ENCODE measurements around the gene DIABLO. TPM values are rescaled to one million over a fixed set of nuclear protein-coding genes. Genes with fewer than 3 reads are reported as not detected.

Gene DIABLO
- polyA plus RNA-seq, 6 donors from 2014 or later: 38.0 to 61.1 (median 54.3) TPM

DNA sequence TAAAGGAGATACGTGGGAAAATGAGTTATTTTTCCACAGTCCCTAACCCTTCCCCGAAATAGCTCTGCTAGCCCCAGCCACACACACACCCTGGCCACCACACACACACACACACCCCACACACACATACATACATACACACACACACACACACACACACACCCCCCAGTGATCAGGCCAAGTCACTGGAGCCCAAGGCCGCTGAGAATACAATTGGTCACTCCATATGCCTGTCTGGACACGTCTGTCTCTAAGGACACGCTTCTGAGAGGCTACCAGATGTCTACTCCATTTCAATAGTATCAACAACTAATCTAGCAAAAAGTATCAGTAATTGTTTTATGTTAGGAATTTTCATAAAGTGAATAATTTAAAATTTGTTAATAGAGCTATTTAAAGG lies 13.0 kb upstream of the DIABLO start:
- Mint-ChIP-seq H3K9me3 (no peaks in the 10 kb centered on the region), H3K27me3 (no peaks in the 10 kb centered on the region), H3K36me3 (peaks cover 8 to 12% of the 10 kb centered on the region in 2 donors), H3K4me3 (no peak overlapping the region), H3K4me1 (peaks cover 0 to 4% (median 0%) of the 10 kb centered on the region in 3 donors), H3K27ac (peak overlapping the region in 1 of 6 donors; percentile 49)
- ATAC-seq (ENCODE audit: low read depth in 2 of 2) (no peak), DNase-seq (no peak)

DNA sequence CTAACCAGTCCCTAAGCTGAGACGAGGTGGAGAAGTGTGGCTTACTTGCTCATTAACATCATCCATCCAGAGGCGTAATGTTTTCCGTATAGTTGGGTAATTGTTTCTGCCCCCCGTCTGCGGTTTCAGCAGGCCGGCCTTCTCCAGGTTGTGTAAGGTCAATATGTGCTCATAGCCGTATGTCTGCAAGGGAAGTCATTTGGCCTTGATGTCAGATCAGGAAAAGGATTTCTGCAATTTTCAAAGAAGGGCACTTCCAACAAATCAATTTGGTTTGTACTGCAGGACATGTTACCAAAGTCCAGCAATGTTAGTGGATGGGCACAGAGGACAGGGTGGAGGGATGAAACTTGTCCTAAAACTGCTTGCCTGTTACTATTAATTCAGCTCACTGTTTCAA lies 9.9 kb upstream of the DIABLO start:
- Mint-ChIP-seq H3K9me3 (no peaks in the 10 kb centered on the region), H3K27ac (no peak overlapping the region), H3K4me1 (peaks cover 0 to 4% (median 0%) of the 10 kb centered on the region in 3 donors), H3K4me3 (no peak overlapping the region), H3K27me3 (no peaks in the 10 kb centered on the region), H3K36me3 (peaks cover 8 to 20% of the 10 kb centered on the region in 2 donors)
- DNase-seq (no peak), ATAC-seq (ENCODE audit: low read depth in 2 of 2) (no peak)

DNA sequence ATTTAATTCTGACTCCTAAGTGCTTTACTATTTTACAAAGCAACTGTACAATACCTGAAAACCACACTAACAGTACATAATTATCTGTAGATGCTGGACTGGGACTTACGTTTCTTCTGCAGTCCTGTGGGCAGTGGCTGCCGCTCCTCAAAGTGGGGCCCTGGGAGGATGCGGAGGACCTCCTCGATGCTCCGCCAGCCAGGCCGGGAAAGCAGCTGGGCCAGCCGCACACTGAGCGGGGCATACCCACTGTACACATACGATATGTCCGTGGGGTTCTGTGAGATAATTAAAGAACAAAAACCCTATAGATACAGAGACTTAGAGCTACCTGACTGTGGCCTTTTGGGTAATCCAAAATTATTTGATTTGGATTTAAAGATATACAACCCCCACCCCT lies 6.8 kb upstream of the DIABLO start:
- Mint-ChIP-seq H3K9me3 (no peaks in the 10 kb centered on the region), H3K27ac (no peak overlapping the region), H3K4me3 (no peak overlapping the region), H3K27me3 (no peaks in the 10 kb centered on the region), H3K4me1 (peaks cover 0 to 4% (median 0%) of the 10 kb centered on the region in 3 donors), H3K36me3 (peaks cover 8 to 14% of the 10 kb centered on the region in 2 donors)
- DNase-seq (no peak), ATAC-seq (ENCODE audit: low read depth in 2 of 2) (no peak)

DNA sequence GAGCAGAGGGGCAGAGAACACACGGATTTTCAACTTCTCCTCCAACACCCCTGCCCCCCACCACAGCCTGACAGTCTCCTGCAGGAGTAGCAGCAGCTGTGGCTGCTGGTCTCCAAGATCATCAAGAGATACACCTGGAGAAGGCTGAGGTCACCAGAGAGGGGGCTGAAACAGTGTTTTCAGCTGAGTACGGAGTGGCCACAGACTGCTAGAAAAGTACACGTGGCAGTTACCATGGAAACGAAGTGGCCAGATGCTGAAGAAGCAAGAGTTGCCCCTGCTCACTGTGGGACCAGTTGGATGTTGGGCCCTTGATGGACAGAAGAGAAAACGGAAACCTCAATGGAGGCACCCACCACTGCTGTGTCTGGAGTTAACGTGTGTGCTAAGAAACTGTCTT lies 4.9 kb upstream of the DIABLO start:
- H3K9me3 Mint-ChIP-seq: no peaks in the 10 kb centered on the region
- no peaks in the 10 kb centered on the region for H3K27me3 Mint-ChIP-seq
- no peak overlapping the region for H3K4me3 Mint-ChIP-seq
- H3K27ac Mint-ChIP-seq: no peak overlapping the region
- DNase-seq (no peak), ATAC-seq (ENCODE audit: low read depth in 2 of 2) (no peak)
- peaks cover 7 to 8% (median 8%) of the 10 kb centered on the region in 3 donors for H3K4me1 Mint-ChIP-seq
- H3K36me3 Mint-ChIP-seq: peaks cover 8 to 13% of the 10 kb centered on the region in 2 donors

DNA sequence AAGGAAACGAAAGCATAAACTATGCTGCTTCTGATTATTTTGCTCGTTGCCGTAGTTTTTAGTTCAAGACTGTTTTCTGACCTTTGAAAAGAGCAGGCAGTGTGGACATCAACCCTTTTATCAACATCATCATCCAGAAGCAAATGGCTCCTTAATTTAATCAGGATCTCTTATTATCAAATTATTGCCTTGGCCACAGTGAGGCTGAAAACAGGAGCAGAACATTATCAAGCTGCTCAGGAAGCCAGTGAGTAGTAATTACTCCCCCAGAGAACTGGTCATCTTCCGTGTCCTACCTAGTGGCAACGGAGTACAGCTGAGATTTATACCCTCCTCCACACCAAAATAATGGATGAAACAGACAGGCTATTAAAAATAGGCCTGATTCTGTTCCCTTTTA lies 2.2 kb upstream of the DIABLO start:
- Mint-ChIP-seq H3K4me1 (peaks cover 17 to 25% (median 18%) of the 10 kb centered on the region in 3 donors), H3K36me3 (peaks cover 0 to 12% of the 10 kb centered on the region in 2 donors), H3K4me3 (peak overlapping the region in 4 of 8 donors; percentile 0 to 88 (median 34)), H3K9me3 (no peaks in the 10 kb centered on the region), H3K27ac (no peak overlapping the region), H3K27me3 (no peaks in the 10 kb centered on the region)
- no peak for DNase-seq
- ATAC-seq (ENCODE audit: low read depth in 2 of 2): no peak

DNA sequence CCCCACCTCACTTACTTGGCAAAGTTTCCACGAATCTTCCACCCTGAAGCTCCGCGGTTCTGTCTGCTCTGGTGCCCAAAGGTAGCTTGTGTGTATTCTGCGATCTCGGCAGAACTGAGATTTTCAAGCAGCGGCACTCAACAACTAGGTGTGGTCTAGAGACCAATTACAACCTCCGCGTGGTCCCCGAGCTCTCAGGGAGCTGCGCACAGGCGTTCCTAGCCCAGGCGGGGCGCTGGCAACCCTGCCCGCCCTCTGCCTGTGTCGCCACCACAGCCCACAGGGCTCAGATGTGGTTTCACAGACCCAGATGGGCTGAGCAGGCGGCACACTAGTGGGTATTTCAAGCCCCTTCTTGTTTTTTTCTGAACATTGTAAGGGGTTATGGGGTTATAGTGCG lies 1.5 kb upstream of the DIABLO start:
- ATAC-seq (ENCODE audit: low read depth in 2 of 2): no peak
- Mint-ChIP-seq H3K4me1 (peaks cover 17 to 25% (median 23%) of the 10 kb centered on the region in 3 donors), H3K27me3 (no peaks in the 10 kb centered on the region), H3K36me3 (peaks cover 0 to 9% of the 10 kb centered on the region in 2 donors), H3K4me3 (peak overlapping the region in 7 of 8 donors; percentile 44 to 92 (median 75)), H3K9me3 (no peaks in the 10 kb centered on the region), H3K27ac (peak overlapping the region in 3 of 6 donors; percentile 49 to 92 (median 70))
- no peak for DNase-seq

DNA sequence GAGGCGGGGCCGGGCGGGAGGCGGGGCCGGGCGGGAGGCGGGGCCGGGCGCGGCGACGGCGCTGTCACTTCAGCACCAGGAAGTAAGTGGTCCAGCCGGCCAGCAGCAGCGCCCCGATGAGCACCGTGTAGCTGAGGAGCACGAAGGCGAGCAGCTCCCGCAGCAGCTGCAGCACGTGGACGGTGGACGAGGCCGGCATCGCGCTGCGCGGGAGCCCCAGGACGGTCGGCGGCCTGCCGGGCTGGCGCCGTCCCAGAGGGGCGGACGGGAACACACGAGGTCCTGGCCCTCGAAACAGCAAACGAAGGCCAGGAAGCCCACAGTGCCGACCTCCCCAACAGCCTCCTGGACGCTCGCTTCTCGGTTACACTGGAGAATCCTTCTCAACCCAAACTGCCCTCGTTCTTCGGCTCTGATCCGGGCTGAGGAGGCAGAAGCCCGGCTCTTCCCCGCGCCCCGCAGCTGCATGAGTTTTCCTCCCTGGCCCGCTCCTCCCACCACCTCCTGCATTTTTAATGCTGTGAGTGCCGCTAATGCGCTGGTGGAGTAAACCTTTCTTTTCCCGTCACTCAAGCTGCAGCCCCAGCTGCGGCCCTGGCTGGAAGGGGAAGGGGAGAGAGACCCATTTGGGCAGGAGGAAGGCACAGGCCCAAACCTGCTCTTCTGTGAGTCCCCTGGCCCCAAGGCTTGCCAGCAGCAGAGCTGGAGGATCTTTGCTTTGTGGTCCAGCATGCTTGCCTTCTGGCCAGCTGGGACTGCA lies 694 bp upstream of the DIABLO start:
- Mint-ChIP-seq H3K4me3 (peak overlapping the region; percentile 40 to 94 (median 92)), H3K9me3 (no peaks in the 10 kb centered on the region), H3K27ac (peak overlapping the region in 3 of 6 donors; percentile 42 to 96 (median 92)), H3K36me3 (peaks cover 0 to 5% of the 10 kb centered on the region in 2 donors), H3K27me3 (no peaks in the 10 kb centered on the region), H3K4me1 (peaks cover 17 to 26% (median 25%) of the 10 kb centered on the region in 3 donors)
- ATAC-seq (ENCODE audit: low read depth in 2 of 2) (no peak), DNase-seq (no peak)

DNA sequence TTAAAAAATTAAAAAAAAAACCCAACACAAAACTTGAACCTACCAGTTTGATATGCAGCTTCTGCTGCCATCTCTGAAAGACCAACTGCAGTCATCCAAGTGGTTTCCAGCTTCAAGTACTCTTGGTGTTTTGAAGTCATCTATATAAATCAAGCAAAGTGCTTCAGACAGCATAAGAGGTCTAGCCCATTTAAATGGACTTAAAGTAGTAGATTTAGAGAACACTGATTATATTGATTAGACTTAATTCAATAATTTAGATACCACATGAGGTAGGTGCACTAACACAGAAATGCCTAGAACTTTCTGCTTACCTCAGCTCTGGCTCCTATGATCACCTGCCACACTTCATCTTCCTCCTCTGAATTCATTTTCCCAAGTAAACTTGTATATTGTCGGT lies 9.4 kb downstream of the DIABLO start:
- no peak for ATAC-seq (ENCODE audit: low read depth in 2 of 2)
- H3K36me3 Mint-ChIP-seq: peaks cover 14 to 21% of the 10 kb centered on the region in 2 donors
- H3K27me3 Mint-ChIP-seq: no peaks in the 10 kb centered on the region
- no peak overlapping the region for H3K4me3 Mint-ChIP-seq
- no peak overlapping the region for H3K27ac Mint-ChIP-seq
- H3K9me3 Mint-ChIP-seq: no peaks in the 10 kb centered on the region
- H3K4me1 Mint-ChIP-seq: peaks cover 3 to 8% (median 7%) of the 10 kb centered on the region in 3 donors
- no peak for DNase-seq

DNA sequence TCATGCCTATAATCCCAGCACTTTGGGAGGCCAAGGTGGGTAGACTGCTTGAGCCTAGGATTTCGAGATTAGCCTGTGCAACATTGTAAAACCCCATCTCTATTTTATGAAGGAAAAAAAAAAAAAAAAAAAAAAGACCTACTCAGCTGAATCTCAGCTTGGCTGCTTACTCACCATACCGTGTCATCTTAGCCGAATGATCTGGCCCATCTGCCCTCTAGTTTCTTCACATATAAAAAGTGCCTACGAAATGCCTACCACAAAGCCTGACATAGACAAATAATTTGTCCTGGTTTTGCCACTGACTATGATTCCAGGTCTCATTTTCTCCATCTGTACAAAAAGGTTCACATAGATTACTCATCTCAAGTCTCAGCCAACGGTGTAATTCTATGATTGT lies 10.1 kb downstream of the DIABLO start:
- ATAC-seq (ENCODE audit: low read depth in 2 of 2) (no peak), DNase-seq (no peak)
- no peak overlapping the region for H3K27ac Mint-ChIP-seq
- H3K4me1 Mint-ChIP-seq: peaks cover 0 to 7% (median 5%) of the 10 kb centered on the region in 3 donors
- H3K9me3 Mint-ChIP-seq: no peaks in the 10 kb centered on the region
- H3K27me3 Mint-ChIP-seq: no peaks in the 10 kb centered on the region
- H3K36me3 Mint-ChIP-seq: peaks cover 14 to 21% of the 10 kb centered on the region in 2 donors
- H3K4me3 Mint-ChIP-seq: no peak overlapping the region

DNA sequence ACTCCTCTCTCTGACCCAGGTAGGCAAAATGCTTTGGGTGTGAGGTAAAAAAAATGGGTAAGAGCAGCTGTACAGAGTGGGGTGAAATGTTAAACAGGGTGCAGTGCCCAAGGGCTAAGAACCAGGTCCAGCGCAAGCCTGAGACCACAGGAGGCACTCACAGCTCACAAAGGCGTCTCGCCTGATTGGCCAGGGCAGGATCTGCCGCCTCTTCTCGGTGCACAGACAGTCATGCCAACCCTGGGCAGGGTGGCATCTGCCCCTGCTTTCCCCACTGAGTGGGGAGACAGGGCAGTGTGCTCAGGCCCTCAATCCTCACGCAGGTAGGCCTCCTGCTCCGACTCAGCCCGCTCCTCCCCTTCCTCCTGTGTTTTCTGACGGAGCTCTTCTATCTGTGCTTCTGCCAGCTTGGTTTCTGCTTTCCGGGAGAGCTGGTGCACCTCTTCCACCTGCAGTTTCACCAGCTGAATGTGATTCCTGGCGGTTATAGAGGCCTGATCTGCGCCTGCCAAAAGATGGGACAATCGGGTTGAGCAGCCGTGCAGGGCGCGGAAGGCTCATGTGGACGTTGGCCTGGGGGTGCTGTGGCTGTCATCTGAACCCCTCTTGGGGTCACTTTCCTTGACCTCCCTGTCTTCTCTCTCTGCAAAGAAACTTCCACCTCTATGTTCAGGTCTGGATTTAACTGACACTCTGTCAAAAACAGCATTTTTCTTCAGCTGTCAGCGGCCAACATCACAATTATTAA lies 17.6 kb downstream of the DIABLO start:
- Mint-ChIP-seq H3K36me3 (peaks cover 13 to 18% of the 10 kb centered on the region in 2 donors), H3K27ac (peak overlapping the region in 1 of 6 donors; percentile 78), H3K4me3 (peak overlapping the region in 1 of 8 donors; percentile 6), H3K9me3 (no peaks in the 10 kb centered on the region), H3K27me3 (peaks cover 9 to 11% (median 11%) of the 10 kb centered on the region in 3 donors), H3K4me1 (peaks cover 7 to 15% (median 11%) of the 10 kb centered on the region in 3 donors)
- no peak for ATAC-seq (ENCODE audit: low read depth in 2 of 2)
- no peak for DNase-seq

DNA sequence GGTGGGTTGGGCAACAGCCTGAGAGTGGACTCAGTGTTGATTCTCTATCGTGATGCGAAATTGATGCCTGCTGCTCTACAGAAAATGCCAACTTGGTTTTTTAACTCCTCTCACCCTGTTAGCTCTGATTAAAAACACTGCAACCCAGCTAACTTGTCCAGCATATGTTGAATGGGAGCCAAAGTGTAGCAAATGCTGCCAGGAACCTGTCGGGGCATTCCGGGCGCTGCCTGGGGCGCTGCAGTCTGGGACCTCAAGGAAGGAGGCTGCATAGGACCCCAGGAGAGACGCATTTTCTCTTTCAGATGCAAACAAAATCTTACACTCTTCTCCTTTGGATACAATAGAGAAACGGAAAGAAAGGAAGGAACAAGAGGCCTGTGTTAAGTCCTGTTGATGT lies 18.5 kb downstream of the DIABLO start:
- Mint-ChIP-seq H3K27ac (peak overlapping the region in 2 of 6 donors; percentile 24 to 26), H3K9me3 (no peaks in the 10 kb centered on the region), H3K4me1 (peaks cover 9 to 23% (median 17%) of the 10 kb centered on the region in 3 donors), H3K27me3 (peaks cover 9 to 19% (median 16%) of the 10 kb centered on the region in 3 donors), H3K36me3 (peaks cover 11 to 17% of the 10 kb centered on the region in 2 donors), H3K4me3 (no peak overlapping the region)
- no peak for ATAC-seq (ENCODE audit: low read depth in 2 of 2)
- DNase-seq: no peak

DNA sequence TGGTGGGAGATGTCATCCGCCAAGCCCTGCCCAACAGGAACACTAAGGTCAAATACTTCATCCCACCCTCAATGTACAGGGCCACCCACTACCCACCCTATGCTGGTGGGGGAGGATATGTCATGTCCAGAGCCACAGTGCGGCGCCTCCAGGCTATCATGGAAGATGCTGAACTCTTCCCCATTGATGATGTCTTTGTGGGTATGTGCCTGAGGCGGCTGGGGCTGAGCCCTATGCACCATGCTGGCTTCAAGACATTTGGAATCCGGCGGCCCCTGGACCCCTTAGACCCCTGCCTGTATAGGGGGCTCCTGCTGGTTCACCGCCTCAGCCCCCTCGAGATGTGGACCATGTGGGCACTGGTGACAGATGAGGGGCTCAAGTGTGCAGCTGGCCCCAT lies 18.9 kb downstream of the DIABLO start:
- Mint-ChIP-seq H3K27ac (peak overlapping the region in 1 of 6 donors; percentile 24), H3K36me3 (peaks cover 11 to 13% of the 10 kb centered on the region in 2 donors), H3K27me3 (peaks cover 9 to 19% (median 16%) of the 10 kb centered on the region in 3 donors), H3K4me3 (peak overlapping the region in 2 of 8 donors; percentile 6 to 34), H3K4me1 (peaks cover 9 to 23% (median 17%) of the 10 kb centered on the region in 3 donors), H3K9me3 (no peaks in the 10 kb centered on the region)
- DNase-seq (no peak), ATAC-seq (ENCODE audit: low read depth in 2 of 2) (no peak)

DNA sequence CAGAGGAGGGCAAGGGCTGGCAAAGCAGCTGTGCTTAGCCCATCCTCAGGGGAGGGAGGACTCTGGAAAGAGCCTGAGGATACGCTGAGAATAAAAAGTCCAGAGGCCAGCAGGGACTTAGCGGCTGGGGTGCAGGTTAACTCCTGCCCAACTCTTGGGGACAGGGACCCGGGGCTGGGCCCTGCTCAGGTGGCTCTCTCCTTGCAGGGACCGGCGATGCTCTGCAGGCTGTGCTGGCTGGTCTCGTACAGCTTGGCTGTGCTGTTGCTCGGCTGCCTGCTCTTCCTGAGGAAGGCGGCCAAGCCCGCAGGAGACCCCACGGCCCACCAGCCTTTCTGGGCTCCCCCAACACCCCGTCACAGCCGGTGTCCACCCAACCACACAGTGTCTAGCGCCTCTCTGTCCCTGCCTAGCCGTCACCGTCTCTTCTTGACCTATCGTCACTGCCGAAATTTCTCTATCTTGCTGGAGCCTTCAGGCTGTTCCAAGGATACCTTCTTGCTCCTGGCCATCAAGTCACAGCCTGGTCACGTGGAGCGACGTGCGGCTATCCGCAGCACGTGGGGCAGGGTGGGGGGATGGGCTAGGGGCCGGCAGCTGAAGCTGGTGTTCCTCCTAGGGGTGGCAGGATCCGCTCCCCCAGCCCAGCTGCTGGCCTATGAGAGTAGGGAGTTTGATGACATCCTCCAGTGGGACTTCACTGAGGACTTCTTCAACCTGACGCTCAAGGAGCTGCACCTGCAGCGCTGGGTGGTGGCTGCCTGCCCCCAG lies 19.6 kb downstream of the DIABLO start:
- Mint-ChIP-seq H3K27ac (peak overlapping the region in 3 of 6 donors; percentile 39 to 74 (median 69)), H3K4me3 (peak overlapping the region in 2 of 8 donors; percentile 34 to 72), H3K36me3 (peaks cover 11 to 13% of the 10 kb centered on the region in 2 donors), H3K27me3 (peaks cover 9 to 22% (median 20%) of the 10 kb centered on the region in 3 donors), H3K9me3 (no peaks in the 10 kb centered on the region), H3K4me1 (peaks cover 9 to 23% (median 17%) of the 10 kb centered on the region in 3 donors)
- DNase-seq (no peak), ATAC-seq (ENCODE audit: low read depth in 2 of 2) (no peak)

Measured in naive B cell (primary cell).